Liver (tissue), 9 donors: ENCODE measurements around the gene MYRFL. TPM values are rescaled to one million over a fixed set of nuclear protein-coding genes. Genes with fewer than 3 reads are reported as not detected.

Experiments used
- DNase-seq: peaks from one replicate; pipeline ENCODE4 v3.0.0-alpha.2; 2017; ENCODE audit warnings: low spot score
- H3K27ac ChIP-seq, 2 donors: one replicate each; pipeline ENCODE4 v1.7.0; 2013; ENCODE audit warnings: inconsistent platforms in 2 of 2, low read length in 2 of 2, control low read depth in 1 of 2, low read depth in 1 of 2, mild to moderate bottlenecking in 1 of 2
- H3K27me3 ChIP-seq, 4 donors: one replicate each; pipeline versions ENCODE4 v1.6.1 to v1.7.0; 2013; ENCODE audit warnings: low read length in 3 of 4, inconsistent platforms in 1 of 4, mild to moderate bottlenecking in 1 of 4, moderate library complexity in 1 of 4; ENCODE audit not compliant: control insufficient read depth in 4 of 4, insufficient read depth in 4 of 4
- H3K36me3 ChIP-seq, 4 donors: one replicate each; pipeline versions ENCODE4 v1.6.1 to v1.7.0; 2013; ENCODE audit warnings: low read length in 3 of 4, mild to moderate bottlenecking in 3 of 4, low read depth in 1 of 4, moderate library complexity in 1 of 4; ENCODE audit not compliant: control insufficient read depth in 4 of 4, insufficient read depth in 3 of 4
- H3K4me1 ChIP-seq, 4 donors: one replicate each; pipeline versions ENCODE4 v1.6.1 to v1.7.0; 2013; ENCODE audit warnings: low read length in 3 of 4, mild to moderate bottlenecking in 3 of 4, moderate library complexity in 1 of 4; ENCODE audit not compliant: control insufficient read depth in 4 of 4, insufficient read depth in 4 of 4
- H3K4me3 ChIP-seq, 3 donors: one replicate each; pipeline versions ENCODE4 v1.6.1 to v1.7.0; 2013; ENCODE audit warnings: low read length in 3 of 3, control low read depth in 1 of 3, low read depth in 1 of 3, mild to moderate bottlenecking in 1 of 3
- H3K9ac ChIP-seq, 2 donors: one replicate each; pipeline ENCODE4 v1.7.0; 2013; ENCODE audit warnings: low read length in 2 of 2, mild to moderate bottlenecking in 2 of 2, moderate library complexity in 2 of 2, control low read depth in 1 of 2, low read depth in 1 of 2
- H3K9me3 ChIP-seq, 4 donors: one replicate each; pipeline versions ENCODE4 v1.6.1 to v1.7.0; 2013; ENCODE audit warnings: low read length in 3 of 4; ENCODE audit not compliant: control insufficient read depth in 4 of 4
- ATF3 ChIP-seq: IDR thresholded peaks from 2 replicates; pipeline ENCODE4 v1.6.1; 2016; ENCODE audit warnings: antibody characterized with exemption
- CTCF ChIP-seq: fragments of 150-350 bp; IDR thresholded peaks from 2 replicates; pipeline ENCODE4 v1.5.1; 2017; ENCODE audit warnings: improper control_type of control experiment, low read depth, low read length; ENCODE audit not compliant: missing input control
- EGR1 ChIP-seq, 2 donors: IDR thresholded peaks; 2 replicates each; pipeline ENCODE4 v1.6.1; 2016 to 2018; ENCODE audit warnings: antibody characterized with exemption in 2 of 2, low read depth in 2 of 2
- FOXA1 ChIP-seq: IDR thresholded peaks from 2 replicates; pipeline ENCODE4 v1.6.1; 2016; ENCODE audit warnings: antibody characterized with exemption
- FOXA2 ChIP-seq: IDR thresholded peaks from 2 replicates; pipeline ENCODE4 v1.6.1; 2016; ENCODE audit warnings: antibody characterized with exemption
- GABPA ChIP-seq, 2 donors: IDR thresholded peaks in 1 of 2; conservative IDR thresholded peaks in 1 of 2; 2 replicates each; pipeline ENCODE4 v1.6.1; 2016; ENCODE audit warnings: antibody characterized with exemption in 2 of 2, mild to moderate bottlenecking in 1 of 2, moderate library complexity in 1 of 2
- HNF4A ChIP-seq, 2 donors: conservative IDR thresholded peaks; 2 replicates each; pipeline ENCODE4 v1.6.1; 2016; ENCODE audit warnings: antibody characterized with exemption in 2 of 2, mild to moderate bottlenecking in 2 of 2
- HNF4G ChIP-seq: IDR thresholded peaks from 2 replicates; pipeline ENCODE4 v1.6.1; 2016; ENCODE audit warnings: antibody characterized with exemption
- JUND ChIP-seq, 2 donors: IDR thresholded peaks; 2 replicates each; pipeline ENCODE4 v1.6.1; 2016; ENCODE audit warnings: antibody characterized with exemption in 2 of 2
- MAX ChIP-seq: IDR thresholded peaks from 2 replicates; pipeline ENCODE4 v1.6.1; 2016; ENCODE audit warnings: antibody characterized with exemption
- RAD21 ChIP-seq, 2 donors: IDR thresholded peaks; 2 replicates each; pipeline ENCODE4 v1.6.1; 2016; ENCODE audit warnings: antibody characterized with exemption in 2 of 2, mild to moderate bottlenecking in 2 of 2
- REST ChIP-seq: IDR thresholded peaks from 2 replicates; pipeline ENCODE4 v1.6.1; 2016; ENCODE audit warnings: antibody characterized with exemption, mild to moderate bottlenecking
- RXRA ChIP-seq, 2 donors: IDR thresholded peaks; 2 replicates each; pipeline ENCODE4 v1.6.1; 2017 to 2018; ENCODE audit warnings: antibody characterized with exemption in 2 of 2, mild to moderate bottlenecking in 1 of 2
- SP1 ChIP-seq: IDR thresholded peaks from 2 replicates; pipeline ENCODE4 v1.6.1; 2018; ENCODE audit warnings: antibody characterized with exemption, mild to moderate bottlenecking
- TAF1 ChIP-seq: conservative IDR thresholded peaks from 2 replicates; pipeline ENCODE4 v1.6.1; 2016; ENCODE audit warnings: antibody characterized with exemption, mild to moderate bottlenecking
- YY1 ChIP-seq: IDR thresholded peaks from 2 replicates; pipeline ENCODE4 v1.6.1; 2016; ENCODE audit warnings: antibody characterized with exemption, mild to moderate bottlenecking
- ZBTB33 ChIP-seq: IDR thresholded peaks from 2 replicates; pipeline ENCODE4 v1.6.1; 2016; ENCODE audit warnings: antibody characterized with exemption
- WGBS: extraction: QIAGEN DNeasy Blood & Tissue Kit; methylation state at CpG from one replicate; pipeline ENCODE4 v1.1.7; 2013; 5-methylcytosine and 5-hydroxymethylcytosine counted together
- polyA plus RNA-seq, 2 donors: library from polyadenylated mRNA; stranded (reverse) in 1 of 2; unstranded in 1 of 2; fragments of 200-250 nt in 1 of 2; fragments of >200 nt in 1 of 2; fragmentation: Nextera tagmentation in 1 of 2; extraction: Ambion mirVana in 1 of 2; gene quantifications; one replicate each; pipeline versions ENCODE4 v1.2.1 to v1.2.3, GENCODE V29; 2013 to 2015
- total RNA-seq, 2 donors: library from RNA; depleted of rRNA; stranded (reverse); fragments of >200 nt; gene quantifications; one replicate each; pipeline ENCODE4 v1.2.3, GENCODE V29; 2014
- donor health status: healthy.
- donor health status: healthy.
- donor health status: healthy.
- donor health status: healthy.
- donor health status: healthy.

MYRFL gene
- total and polyA plus RNA-seq, 4 donors: under 0.01 to 0.19 (median 0.10) TPM

GRCh38 chr12:69880571-69880970 is 55.5 kb downstream of the MYRFL start (continued):
- TF ChIP-seq REST: no peak

GRCh38 chr12:69881771-69882170 is 56.7 kb downstream of the MYRFL start:
- Histone ChIP-seq H3K27me3 (no peaks in the 10 kb centered on the region), H3K4me1 (peaks cover 0 to 5% (median 0%) of the 10 kb centered on the region in 4 donors), H3K36me3 (no peaks in the 10 kb centered on the region), H3K4me3 (no peak overlapping the region), H3K27ac (no peak overlapping the region), H3K9me3 (no peaks in the 10 kb centered on the region), H3K9ac (no peak overlapping the region)
- 62% methylated on average over 3 of the region's 3 CpGs for whole genome bisulfite sequencing
- DNase-seq: no peak
- TF ChIP-seq ATF3: no peak
- TF ChIP-seq GABPA (IDR thresholded peaks at IDR 0.05 in 1 of 2, conservative IDR thresholded peaks at IDR 0.05 in 1 of 2): no peak
- TF ChIP-seq TAF1: no peak
- no peak for TF ChIP-seq FOXA2
- TF ChIP-seq FOXA1: no peak
- TF ChIP-seq ZBTB33: no peak
- no peak for TF ChIP-seq EGR1 (IDR thresholded peaks at IDR 0.05; ENCODE audit: low read depth in 2 of 2)
- no peak for TF ChIP-seq YY1
- no peak for TF ChIP-seq CTCF

- Histone ChIP-seq H3K9ac (no peak overlapping the region), H3K27ac (no peak overlapping the region), H3K4me3 (no peak overlapping the region), H3K27me3 (no peaks in the 10 kb centered on the region), H3K9me3 (no peaks in the 10 kb centered on the region), H3K36me3 (no peaks in the 10 kb centered on the region), H3K4me1 (no peaks in the 10 kb centered on the region)
- 42% methylated on average over 2 of the region's 2 CpGs for WGBS
- DNase-seq: no peak
- no peak for TF ChIP-seq HNF4A (conservative IDR thresholded peaks at IDR 0.05)
- no peak for TF ChIP-seq EGR1 (IDR thresholded peaks at IDR 0.05; ENCODE audit: low read depth in 2 of 2)
- TF ChIP-seq SP1: no peak
- no peak for TF ChIP-seq CTCF
- no peak for TF ChIP-seq ATF3
- TF ChIP-seq TAF1: no peak
- TF ChIP-seq ZBTB33: no peak
- no peak for TF ChIP-seq JUND (IDR thresholded peaks at IDR 0.05)
- TF ChIP-seq HNF4G: no peak
- TF ChIP-seq RXRA (IDR thresholded peaks at IDR 0.05): no peak
- no peak for TF ChIP-seq MAX
- TF ChIP-seq RAD21 (IDR thresholded peaks at IDR 0.05): no peak
- no peak for TF ChIP-seq YY1
Observed at GRCh38 chr12:69884386-69884785, 59.4 kb downstream of the MYRFL start.
